ENCODE measurements around the gene VPREB3.

DNA sequence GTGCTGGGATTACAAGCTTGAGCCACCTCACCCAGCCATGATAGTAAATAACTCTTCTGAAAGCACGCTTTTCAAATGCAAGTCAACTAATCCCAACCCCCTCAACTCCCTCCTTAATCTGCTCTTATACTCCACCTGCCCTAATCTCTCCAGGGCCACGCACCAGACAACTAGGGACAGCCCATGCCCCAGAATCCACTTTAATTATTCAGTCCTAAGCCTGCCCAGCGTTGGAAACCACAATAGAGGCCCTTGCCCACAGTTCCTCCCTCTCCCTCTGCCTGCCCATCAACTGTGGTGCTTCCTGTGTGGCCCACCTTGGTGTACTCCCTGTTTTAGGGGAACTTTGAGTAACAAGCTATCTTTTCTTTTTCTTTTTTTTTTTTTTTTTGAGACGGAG, 2.7 kb upstream of the VPREB3 start:
- TF ChIP-seq ZNF565 (CRISPR knock-in tag; conservative IDR thresholded peaks at IDR 0.05; ENCODE audit: low read depth) (no peak), TSHZ2 (CRISPR knock-in tag; IDR thresholded peaks at IDR 0.05) (no peak), ZC3H10 (CRISPR knock-in tag; IDR thresholded peaks at IDR 0.05) (no peak), ZFP3 (CRISPR knock-in tag; IDR thresholded peaks at IDR 0.05) (no peak), ZNF8 (CRISPR knock-in tag; IDR thresholded peaks at IDR 0.05) (no peak)

All from SK-N-SH treated with all-trans-retinoic acid at 6 μM for 48 hours (cell line).